GM18520 (cell line): ENCODE data around the gene JMY.
"Not testable (repeated sequence)": the region's sequence is repeated elsewhere in the genome, so short reads cannot be mapped to it uniquely, and the experiment has no call there.

ENCODE experiments used
- ATAC-seq: cut with Tn5 transposase; IDR thresholded peaks from one replicate; pipeline ENCODE4 v1.9.1; 2021; ENCODE audit not compliant: unreplicated experiment

JMY gene

DNA sequence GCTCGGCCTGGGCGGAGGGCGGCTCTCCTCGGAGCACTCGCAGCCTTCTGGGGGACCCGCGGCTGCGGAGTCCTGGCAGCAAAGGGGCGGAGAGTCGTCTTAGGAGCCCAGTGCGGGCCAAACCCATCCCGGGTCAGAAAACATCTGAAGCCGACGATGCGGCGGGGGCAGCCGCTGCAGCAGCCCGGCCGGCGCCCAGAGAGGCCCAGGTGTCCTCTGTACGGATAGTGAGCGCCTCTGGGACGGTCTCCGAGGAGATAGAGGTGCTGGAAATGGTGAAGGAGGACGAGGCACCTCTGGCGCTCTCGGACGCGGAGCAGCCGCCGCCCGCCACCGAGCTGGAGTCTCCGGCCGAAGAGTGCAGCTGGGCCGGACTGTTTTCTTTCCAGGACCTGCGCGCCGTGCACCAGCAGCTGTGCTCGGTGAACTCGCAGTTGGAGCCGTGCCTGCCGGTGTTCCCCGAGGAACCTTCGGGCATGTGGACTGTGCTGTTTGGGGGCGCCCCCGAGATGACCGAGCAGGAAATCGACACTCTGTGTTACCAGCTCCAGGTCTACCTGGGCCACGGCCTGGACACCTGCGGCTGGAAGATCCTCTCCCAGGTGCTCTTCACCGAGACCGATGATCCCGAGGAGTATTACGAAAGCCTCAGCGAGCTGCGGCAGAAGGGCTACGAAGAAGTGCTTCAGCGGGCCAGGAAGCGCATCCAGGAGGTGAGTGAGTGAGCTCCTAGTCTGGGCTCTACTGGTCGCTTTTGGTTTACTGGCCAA lies 1.2 kb downstream of the JMY start:
- ATAC-seq: no peak

DNA sequence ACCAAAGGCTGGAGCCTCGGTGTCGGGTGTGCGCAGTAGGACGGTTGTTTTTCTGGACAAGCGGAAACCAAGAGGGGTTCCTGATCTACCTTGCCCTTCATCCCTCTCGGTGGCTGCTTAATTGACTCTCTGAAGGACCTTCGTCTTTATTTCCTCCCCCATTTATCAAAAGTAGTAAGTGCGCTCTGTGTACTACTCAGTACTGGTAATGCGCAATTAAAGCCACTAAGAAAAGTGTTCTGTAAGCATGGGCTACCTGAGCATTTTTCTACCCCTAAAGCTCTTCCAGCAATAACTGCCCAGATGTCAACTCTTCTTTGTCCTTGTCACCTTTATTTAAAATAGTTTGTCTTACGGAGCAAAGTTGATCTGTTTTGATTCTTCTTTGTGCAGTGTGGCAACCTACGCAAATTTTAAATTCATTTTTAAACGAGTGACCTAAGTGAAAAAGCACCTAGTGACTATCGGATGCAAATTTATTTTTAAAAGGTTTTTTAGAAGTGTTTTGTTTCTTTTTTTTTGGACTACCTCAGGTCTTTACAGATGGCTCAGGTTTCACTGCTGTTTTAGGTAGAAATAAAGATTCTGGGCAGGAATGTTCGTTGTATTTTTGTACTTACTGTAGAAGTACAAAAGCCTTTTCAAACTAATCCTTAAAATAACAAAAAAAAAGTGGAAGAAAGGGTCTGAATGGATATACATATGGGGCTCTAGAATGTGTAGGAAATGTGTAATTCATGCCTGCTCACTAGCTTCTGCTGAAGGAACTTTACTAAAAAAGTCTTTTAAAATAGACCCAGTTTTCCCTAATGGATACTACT lies 2.0 kb downstream of the JMY start:
- no peak for ATAC-seq

DNA sequence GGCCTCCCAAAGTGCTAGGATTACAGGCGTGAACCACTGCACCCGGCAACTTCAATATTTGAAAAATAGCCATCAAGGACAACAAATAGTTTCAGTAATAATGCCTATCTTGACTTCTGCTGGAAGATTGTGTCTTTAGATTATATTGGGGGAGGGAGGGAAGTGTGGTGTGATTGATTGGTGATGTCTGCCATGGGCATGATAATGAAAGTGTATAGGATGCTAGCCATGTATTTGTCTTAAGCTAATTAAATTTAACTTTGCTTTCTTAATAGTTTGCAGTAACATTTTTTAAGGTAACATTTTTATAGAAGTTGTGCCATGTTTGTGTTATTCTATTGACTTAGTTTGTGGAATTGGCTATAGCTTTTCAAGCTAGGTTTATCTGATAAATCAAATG lies 4.6 kb downstream of the JMY start:
- ATAC-seq: no peak

DNA sequence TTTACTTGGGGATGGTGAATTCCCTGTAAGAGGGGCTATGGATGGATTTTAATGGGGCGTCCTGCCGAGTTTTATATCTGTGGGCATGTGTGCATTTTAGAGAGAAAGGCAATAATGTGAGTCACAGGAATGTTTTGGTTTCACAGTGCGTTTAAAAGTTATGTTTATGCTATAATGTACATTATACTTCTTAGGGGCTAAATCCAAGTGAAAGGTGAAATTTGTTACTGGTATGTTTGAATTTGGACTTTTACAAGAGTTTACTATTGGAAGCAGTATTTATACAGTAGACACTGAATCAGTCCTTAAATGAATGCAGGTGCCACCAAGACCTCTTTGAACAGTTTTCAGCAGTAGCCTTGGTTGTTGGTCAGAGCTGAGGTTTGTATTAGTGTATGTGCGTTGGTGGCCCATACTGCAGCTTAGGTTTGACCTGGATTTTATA lies 5.6 kb downstream of the JMY start:
- ATAC-seq: no peak

DNA sequence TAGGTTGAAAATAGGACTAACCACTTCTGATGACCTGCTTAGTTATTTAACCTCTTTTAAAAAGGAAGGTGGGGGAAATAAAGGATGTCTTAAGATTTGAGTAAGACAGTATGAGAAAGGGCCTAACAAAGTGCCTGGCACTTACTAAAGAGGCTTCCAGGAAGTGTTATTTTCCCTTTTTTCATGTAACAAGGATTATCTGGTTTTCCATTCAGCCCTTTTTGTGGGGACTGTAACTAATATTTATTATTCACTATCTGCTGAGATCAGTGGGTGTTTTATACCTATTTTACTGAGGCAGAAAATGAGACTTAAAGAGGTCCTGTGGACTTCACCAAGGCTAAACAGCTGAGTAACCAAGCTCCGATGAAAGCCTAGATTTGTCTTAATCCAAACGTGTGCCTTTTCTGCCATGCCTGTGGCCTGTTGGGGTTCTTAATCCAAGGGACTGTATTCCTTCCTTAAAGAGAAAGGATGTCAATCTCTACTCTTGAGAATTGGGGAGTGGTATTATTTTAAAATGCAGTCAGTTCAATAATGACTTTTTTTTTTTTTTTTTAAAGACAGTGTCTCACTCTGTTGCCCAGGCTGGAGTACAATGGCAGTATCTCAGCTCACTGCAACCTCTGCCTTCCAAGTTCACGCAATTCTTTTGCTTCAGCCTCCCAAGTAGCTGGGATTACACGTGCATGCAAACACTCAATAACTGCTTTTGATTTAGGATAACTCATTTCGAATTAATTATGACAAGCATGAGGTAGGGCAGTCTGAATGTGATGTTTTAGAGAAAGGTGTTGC lies 6.5 kb downstream of the JMY start:
- no peak for ATAC-seq

DNA sequence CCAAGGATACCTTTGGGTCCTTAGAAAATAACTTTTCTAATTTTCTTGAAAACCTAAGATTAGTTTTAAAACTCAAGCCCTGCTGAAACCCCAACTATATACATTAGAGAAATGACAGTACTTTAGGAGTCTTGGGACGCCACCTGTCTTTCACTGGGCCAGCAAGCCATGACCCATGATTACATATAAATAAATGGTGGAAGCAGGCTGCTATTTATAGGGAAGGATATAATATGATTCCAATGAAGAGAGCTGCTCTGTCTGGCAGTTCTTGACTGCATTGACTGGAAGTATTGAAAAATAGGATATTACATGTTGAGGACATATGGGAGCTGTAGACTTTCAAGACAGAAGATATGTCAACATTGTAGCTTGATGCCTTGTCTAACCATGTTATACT lies 7.3 kb downstream of the JMY start:
- ATAC-seq: no peak

DNA sequence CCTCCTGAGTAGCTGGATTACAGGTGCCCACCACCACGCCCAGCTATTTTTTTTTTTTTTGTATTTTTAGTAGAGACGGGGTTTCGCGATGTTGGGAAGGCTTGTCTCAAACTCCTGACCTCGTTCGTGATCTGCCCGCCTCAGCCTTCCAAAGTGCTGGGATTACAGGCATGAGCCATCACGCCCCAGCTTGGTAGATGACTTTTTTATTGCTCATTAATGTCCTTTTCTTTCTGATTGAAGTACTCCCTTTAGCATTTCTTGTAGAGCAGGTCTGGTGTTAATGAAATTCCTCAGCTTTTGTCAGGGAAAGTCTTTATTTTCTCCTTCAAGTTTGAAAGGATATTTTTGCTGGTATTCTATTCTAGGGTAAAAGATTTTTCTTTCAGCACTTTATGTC lies 18.1 kb downstream of the JMY start:
- not testable (repeated sequence) for ATAC-seq

DNA sequence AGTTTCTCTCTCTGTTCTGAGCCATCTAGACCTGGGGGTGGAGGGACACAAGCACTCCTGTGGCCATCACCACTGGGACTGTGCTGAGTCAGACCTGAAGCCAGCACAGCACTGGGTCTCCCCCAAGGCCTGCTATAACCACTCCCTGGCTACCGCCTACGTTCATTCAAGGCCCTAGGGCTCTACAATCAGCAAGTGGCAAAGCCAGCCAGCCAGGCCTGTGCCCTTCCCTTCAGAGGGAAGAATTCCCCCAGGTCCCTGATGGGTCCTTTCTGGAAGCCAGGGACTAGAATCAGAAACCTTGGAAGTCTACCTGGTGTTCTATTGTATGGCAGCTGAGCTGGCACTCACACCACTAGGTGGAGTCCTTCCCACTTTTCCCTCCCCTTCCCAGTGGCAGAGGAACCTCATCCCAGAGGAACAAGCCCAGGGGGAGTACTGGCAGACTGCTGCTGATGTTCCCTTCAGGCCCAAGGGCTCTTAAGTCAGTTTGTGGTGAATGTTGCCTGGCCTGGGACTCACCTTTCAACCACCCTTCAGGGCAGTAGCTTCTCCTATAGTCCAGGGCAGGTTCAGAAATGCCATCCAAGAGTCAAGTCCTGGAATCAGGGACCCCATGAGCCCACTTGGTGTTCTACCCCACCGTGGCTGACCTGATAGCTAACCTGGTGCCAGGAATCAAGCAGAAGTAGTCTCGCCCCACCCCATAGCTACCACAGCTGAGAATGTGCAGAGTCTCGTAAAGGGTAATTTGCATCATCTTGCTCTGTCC lies 20.0 kb downstream of the JMY start:
- ATAC-seq: no peak

DNA sequence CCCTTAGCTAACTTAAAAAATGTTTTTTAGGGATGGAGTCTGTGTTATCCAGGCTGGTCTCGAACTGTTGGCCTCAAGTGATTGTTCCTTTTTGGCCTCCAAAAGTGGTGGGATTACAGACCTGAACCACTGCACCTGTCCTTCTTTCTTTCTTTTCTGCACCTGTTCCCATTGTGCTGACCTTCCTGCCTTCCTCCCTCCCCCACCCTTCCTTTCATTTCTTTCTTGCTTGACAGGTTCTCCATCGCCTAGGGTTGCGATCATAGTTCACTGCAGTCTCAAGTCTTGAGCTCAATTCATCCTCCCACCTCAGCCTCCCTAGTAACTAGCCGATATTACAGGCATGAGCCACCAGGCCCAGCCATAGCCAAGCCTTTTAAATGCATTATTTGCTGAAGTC lies 20.6 kb downstream of the JMY start:
- no peak for ATAC-seq

DNA sequence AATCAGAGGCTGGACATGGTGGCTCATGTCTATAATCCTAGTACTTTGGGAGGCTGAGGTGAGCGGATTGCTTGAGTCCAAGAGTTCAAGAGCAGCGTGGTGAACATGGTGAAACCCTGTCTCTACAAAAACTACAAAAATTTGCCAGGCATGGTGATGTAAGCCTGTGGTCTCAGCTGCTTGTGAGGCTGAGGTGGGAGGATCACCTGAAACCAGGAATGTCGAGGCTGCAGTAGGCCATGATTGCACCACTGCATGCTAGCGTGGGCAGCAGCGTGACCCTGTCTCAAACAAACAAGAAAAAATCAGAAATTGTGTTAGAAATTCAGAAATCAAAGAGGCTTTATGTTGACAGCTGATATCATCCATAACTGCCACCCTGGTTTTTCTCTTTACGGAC lies 21.4 kb downstream of the JMY start:
- ATAC-seq: no peak

DNA sequence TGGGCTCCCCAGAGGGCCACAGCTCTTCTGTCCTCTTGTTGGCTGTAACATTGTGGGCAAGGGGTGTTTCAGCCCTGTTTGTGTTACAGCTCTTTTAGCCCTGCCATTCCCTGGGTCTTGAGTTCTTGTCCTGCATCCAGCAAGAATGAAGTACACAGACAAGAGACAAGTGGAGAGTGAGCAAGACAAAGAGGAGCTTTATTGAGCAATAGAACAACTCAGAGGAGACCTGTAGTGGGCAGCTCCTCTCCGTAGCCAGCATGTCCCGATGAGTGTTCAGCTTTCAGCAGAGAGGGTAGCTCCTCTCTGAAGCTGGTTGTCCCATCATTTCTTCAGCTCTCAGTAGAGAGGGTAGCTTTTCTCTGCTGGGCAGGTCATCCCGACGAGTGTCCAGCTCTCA lies 22.9 kb downstream of the JMY start:
- ATAC-seq: no peak

DNA sequence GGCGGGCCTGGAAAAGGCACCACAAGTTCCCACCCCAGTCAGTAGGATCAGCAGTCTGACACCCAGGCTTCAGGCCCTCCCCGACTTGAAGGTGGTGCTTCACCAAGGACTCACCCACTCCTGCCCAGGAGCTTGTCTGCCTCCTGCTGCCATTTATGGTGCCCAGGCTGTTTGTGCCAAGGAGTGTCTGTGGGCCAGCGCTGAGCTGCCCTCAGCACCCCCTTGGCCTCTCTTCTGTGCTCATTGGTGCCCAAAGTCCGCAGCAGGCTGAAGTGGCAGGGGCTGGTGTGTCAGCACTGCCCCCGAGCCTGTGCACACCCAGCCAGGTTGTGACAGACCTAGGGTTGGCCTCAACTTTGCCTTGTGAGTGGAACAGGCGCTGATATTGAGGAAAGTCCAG lies 23.5 kb downstream of the JMY start:
- no peak for ATAC-seq

DNA sequence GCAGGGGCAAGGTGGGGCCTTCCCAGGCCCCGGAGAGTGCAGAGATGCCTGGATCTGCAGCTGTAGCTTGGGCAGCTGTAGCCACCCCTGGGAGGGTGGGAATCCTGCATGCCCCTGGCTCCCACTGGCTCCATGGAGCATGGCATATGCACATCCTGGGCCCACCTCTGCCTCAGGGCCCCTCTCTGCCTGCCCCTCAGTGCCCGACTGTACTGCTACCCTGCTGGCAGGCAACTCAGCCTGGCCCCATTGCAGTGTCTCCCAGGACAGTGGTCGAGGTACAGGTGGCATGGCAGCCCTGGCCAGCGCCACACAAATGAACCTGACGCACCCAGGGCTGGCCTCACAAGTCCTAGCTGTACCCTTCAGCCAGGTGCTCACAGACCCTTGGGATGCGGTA lies 23.9 kb downstream of the JMY start:
- ATAC-seq: no peak

DNA sequence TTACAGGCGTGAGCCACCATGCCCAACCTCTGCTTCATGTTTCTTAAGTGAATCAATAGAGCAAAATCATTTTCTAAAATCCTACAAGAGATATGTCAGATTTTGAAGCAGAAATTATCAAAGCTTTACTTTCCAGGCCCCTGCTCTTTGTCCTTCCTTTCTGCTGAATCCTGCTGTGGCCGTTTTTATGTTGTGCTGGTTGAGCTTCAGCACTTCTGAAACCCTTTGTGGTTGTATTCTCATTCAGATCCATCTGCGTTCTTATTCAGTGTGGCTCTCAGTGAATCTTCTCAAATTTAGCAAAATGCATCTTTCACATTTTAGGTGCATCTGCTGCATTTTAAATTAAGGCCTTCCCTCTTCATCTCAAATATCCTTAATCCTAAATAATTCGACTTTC lies 26.0 kb downstream of the JMY start:
- no peak for ATAC-seq

DNA sequence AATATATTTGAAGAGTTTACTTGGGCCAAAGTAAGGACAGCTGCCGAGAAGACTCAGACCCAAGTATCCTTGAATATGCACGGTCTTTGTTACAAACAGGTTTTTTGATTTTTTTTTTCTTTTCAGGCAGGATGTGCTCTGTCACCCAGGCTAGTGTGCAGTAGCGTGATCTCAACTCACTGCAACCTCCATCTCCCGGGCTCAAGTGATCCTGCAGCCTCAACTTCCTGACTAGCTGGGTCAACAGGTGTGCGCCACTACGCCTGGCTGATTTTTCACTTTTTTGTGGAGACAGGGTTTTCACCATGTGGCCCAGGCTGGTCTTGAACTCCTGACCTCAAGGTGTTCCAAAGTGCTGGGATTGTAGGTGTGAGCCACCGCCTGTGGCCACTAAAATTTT lies 27.4 kb downstream of the JMY start:
- no peak for ATAC-seq

DNA sequence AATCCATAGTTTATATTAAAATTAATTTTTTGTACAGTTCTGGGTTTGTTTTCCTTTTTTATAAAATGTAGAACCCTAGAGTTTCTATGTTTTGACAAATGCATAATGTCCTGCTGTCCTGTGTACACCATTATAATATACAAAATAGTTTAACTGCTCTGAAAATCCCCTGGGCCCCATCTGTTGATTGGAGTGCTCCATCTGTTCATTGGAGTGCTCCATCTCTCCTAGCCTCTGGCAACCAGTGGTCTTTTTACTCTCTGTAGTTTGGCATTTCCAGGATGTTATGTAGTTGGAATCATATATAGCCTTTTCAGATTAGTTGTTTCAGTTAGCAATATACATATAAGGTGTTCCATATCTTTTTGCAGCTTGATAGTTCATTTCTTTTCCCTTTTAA lies 31.2 kb downstream of the JMY start:
- no peak for ATAC-seq

DNA sequence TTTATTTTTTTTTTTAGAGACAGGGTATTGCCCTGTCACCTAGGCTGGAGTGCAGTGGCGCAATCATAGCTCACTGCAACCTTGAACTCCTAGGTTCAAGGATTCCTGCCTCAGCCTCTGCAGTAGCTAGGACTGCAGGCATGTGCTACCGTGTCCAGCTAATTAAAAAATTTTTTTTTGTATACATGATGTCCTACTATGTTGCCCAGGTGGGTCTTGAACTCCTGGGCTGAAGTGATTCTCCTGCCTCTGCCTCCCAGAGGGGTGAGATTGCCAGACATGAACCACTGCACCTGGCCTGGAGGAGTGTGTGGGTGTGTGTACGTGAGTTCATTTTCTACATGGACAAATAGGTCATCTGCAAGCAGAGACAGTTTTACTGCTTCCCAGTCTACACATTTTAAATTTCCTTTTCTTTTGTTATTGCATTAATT lies 33.8 kb downstream of the JMY start:
- no peak for ATAC-seq

DNA sequence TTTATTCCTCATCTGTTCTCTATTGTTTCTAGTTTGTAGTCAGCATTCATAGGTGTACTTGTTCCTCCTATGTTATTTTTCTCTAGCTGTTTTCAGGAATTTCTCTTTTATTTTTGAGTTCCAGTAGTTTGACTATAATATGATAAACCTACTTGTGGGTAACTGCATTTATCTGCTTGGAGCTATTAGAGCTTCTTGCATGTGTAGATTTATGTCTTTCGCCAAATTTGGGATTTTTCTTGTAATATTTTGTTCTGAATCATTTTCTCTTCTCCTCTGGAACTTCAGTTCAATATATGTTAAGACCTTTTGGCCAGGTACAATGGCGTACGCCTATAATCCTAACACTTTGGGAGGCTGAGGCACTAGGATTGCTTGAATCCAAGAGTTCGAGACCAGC lies 37.4 kb downstream of the JMY start:
- ATAC-seq: no peak

DNA sequence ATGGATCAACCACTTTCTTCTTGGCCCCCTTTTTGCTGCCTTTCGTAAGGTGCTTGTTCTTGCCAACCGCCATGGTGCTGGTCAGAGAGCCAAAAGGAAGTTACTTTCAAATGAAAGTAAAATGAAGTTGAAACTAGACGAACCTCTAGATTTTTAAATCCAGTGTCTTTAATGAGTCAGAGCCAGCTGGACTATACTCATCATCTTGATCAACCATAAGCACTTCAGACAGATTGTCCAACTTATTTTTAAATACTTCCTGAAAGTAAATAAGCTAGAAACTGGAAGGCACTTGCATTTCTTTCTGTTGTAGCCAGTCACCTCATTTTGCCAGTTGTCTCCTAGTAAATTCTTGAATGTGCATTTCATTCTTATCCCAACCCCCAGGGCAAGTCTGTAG lies 48.9 kb downstream of the JMY start:
- no peak for ATAC-seq

DNA sequence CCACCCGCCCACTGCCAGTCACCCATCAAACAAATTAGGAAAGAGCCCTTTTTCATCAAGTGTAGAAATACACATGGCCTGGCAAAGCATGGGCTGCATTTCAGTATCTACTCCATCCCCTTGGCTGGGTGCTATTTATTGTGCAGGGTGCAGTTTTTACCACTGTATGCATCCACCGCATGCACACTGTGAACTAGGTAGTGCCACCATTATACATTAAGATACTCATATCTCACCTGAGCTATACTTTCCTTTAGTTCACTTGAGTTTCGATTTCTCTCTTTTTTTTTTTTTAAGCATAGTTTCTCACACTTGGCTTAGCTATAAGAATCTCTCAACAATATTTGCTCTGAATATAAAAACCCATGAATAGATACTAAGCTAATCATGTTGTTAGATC lies 49.4 kb downstream of the JMY start:
- ATAC-seq: no peak

DNA sequence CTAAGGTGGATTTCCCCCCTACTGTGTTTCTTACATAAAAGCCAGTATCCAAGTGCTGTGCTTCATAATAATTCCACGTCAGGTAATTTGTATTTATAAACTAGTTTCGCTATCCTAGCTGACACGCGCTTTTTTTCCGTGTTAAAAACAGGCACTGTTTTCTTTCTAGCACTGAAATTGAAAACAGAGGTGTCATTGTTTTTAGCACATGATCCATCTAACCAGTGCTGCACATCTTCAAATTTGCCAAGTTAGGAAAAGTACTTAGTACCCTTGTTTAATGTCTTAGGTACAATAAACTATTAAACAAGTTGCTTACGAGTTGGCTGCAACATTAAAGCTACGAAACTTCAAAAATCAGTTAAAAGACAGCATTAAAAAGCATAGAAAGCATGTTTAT lies 49.9 kb downstream of the JMY start:
- no peak for ATAC-seq
